CD4-positive, alpha-beta T cell treated with Interleukin-4 for 4 hours (primary cell): ENCODE measurements around the gene SRGAP2C.
"Not testable (repeated sequence)": the region's sequence is repeated elsewhere in the genome, so short reads cannot be mapped to it uniquely, and the experiment has no call there.

Source experiments
- DNase-seq: peaks from one replicate; pipeline ENCODE4 v3.0.0-alpha.2; 2020

SRGAP2C gene

DNA sequence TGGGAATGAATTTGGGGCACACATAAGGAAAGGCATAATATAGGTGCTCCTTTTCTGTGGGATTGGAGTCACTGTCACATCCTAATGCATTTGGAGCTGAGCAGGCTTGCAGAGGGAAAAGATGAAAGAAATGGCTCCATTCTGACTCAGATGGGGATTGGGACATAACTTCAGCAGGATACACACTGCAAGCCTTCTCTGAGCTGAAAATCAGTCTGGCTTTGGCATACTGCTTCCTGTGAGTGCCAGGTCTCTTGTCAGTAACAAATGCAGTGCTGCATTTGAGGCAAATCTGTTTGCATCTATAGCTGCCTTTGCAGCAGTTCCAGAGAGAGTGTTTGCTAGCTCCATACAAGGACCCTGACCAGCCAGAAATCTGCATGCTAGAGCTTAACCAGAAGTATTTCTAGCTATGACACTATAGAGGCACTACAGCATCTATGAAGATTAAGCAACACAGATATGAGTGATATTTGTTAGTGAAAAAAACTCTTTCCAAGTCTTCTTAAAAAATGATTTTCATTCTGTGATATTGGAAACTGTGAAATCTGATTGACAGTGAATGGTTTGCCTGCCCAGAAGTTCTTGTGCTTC, 98.9 kb downstream of the SRGAP2C start:
- not testable (repeated sequence) for DNase-seq

DNA sequence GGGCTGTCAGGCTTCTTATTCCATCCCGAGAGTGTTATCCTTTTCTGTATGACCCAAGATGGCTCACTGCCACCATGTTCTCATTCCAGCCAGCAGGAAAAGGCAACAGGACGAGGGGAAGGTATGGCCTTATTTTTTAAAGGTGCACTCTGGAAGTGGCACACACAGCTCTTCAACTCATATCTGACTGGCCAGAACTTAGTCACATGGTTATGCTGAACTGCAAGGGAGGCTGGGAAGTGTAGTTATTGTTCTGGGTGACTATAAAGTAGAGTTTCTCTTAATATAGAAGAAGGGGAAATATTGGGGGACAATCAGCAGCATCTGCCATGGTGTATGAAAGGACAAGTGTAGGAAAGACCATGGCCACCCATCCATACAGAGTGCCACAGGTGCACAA, 107.8 kb downstream of the SRGAP2C start:
- DNase-seq: not testable (repeated sequence)

DNA sequence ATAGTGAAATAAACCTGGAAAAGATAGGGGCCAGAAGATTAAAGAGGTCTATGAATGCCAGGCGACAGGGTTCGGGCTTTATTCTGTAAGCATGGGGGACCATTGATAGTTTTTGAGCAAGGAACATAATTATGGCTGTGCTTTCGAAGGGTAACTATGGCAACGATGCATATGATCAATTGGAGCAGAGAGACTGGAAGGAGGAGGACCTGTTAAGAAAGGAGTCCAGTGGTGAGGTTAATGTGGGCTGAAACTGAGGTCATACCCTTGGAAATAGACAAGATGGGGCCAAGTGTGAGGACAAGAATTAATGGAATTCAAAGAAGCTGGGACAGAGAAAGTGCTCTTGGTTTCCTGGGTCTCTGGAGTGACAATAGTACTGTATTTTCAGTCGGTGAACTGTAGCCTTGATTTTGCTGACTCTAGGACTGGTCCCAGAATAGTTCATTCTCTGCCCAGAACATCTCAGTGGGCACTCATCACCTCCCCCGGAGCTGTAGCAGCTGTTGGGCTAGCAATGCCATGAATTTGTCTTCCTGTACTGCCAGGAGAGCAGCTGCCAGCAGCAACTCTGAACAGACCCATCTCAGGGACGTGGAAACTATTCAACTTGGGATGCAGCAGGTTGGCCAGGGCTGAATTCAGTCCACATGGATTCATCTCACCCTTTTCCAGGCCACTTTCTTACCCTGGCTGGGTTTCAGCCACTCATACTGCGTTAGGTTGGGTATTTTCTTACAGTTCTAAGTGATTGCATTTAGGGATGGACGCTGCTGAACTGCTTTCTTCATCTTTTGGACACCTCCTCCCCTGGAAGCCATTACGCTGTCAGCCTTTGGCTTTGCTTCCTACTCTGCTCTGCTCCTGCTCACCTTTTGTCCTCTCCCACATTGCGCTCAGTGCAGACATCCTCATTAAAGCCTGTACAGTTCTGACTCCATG, 108.8 kb downstream of the SRGAP2C start:
- not testable (repeated sequence) for DNase-seq

DNA sequence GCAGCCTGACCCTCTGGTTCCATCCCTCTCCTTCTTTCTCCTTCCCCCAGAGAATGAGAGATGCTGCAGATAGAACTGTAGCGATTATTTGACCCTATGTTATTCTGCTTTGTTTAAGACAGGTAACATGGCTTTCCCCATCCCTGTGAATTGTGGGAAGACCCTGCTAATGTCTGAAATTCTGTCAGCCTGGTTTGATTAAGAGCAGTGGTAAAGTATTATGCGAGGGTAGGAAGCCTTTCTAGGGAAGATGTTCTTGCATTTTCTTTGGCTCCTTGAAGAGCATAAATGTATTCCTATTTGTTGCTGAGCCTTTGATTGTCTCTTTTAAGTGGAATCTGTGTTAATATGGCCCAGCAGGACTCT, 109.4 kb downstream of the SRGAP2C start:
- DNase-seq: not testable (repeated sequence)

DNA sequence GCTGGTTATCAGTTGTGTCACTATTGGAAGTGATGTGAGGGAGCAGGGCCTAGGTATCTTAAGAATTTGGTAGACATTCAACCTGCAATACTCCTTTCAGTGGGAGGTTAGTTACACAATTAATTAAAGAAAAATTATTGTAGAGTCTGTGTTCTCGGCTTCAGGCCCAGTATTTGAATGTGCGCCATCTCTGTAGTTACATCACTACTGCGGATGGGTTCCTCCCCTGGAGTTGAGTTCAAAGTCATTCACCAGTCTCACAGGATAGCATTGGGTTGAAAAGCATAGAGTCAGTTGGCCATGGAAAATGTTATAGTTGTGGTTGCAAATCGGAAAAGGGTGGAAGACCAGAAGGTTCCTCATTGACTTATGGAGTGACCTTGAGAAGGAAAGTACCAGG, 111.8 kb downstream of the SRGAP2C start:
- DNase-seq: not testable (repeated sequence)

DNA sequence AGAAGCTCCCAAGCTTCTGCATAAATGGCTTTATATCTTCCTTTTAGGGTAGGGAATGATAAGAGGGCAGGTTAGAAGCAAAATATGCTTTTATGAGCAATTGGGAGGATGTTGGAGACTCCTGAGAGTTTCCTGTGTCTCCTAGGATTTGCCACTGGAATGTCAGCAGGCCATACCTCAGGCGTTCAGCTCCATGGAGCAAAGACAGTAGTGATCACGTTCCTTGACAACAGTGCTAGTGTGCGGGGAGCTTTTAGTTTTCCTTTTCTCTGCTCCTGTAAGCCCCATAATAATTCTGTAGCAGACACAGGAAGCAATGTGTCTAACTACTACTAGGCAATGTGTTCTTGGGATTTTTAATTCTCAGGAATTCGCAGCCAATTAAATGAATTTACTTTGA, 113.8 kb downstream of the SRGAP2C start:
- DNase-seq: not testable (repeated sequence)

DNA sequence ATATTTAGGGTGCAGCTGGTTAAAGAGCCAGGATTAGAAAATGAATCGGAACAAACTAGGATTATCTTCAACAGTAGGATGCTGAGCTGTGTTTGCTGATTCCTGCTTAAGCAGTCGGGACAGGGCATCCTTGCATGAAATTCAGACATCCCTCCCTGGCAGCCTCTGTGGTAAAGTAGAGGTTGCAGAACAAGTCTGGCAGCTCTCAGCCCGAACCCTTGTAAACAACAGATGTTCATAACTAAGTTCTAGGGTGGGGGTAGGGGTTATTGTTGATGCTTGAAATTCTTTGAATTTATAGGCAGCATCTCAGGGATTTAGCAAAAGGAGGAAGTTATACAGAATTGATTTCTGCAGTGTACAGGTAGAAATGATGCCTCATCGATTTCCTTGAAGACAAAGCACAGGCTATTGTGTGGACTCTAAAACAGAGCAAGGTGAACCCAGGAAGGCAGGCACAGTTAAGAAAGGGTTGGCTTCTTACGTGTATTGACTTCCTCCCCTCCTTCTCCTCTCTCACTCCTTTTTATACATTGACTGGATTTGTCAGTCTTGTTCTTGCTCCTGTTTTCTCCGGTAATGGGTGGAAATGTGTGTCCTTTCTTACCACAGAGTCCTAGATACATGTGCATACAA, 114.9 kb downstream of the SRGAP2C start:
- DNase-seq: not testable (repeated sequence)

DNA sequence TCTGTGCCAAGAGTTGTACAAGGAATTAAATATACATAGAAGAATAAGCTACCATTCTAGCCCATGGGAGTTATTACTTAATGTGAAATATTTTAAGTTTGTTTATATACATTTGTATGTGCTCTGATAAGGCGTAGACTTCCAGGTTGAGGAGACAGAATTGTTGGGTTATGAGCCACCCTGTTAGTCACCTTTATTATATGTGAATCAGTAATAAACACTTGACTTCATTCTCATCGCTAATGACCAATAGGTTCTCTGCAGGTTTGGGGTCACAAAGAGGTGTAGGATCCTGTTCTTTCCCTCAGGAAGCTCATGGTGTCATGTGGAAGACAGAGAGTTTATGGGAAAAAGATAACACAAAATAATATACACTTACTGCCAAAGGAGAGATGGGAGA, 117.1 kb downstream of the SRGAP2C start:
- not testable (repeated sequence) for DNase-seq

DNA sequence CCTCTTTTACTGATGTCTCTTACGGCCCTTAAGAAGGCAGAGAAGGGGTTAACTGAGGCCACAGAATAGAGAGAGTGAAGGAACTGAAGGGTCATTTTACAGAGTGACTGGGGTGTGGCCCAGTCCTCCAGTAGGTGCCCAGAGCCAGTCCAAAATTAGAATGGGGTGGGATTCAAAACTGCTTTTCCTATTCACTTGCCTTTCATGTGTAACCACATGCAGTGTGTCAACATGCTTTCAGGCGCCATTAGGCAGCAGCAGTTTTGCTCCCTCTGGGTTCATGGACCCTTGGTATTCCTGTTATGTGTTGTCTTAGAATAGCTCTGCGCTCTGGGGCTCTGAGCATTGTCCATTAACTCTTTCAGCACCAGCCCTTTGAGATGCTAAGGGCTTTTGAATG, 123.0 kb downstream of the SRGAP2C start:
- not testable (repeated sequence) for DNase-seq

DNA sequence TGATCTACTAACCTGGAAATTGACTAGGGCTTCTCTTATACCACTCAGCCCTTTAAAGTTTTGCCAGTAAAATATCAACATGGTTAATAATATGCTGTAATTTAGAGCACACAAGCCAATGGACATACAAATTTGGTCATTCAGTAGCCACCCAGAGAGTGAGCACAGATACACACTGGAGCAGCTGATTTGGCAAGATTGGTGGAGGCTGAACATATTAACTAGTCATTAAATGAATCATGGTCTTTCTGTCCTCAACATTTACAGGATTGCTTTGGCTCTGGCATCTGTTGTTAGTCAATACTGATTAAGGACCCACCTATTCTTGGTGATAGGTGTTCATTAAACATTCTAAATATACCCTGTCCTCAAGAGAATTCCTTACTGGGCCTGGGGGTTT, 130.7 kb downstream of the SRGAP2C start:
- DNase-seq: not testable (repeated sequence)

DNA sequence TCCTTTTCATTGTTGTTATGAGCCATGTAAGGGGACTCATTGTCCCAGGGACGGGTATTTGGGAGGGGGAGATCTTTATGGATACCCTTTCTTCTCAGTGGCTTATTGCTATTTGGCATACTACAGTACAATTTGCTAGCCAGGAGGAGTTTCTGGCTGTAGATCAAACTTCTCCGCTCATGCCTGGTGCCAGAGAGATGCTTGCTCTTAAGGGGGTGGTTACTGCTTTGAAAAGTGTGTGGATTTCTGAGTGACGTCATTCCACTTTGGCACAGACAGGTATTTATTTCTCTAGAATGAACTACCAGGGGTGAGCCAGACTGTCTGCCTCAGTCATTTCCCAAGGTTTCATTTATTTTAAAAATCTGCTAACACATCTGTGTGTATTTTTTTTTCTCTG, 131.3 kb downstream of the SRGAP2C start:
- not testable (repeated sequence) for DNase-seq

DNA sequence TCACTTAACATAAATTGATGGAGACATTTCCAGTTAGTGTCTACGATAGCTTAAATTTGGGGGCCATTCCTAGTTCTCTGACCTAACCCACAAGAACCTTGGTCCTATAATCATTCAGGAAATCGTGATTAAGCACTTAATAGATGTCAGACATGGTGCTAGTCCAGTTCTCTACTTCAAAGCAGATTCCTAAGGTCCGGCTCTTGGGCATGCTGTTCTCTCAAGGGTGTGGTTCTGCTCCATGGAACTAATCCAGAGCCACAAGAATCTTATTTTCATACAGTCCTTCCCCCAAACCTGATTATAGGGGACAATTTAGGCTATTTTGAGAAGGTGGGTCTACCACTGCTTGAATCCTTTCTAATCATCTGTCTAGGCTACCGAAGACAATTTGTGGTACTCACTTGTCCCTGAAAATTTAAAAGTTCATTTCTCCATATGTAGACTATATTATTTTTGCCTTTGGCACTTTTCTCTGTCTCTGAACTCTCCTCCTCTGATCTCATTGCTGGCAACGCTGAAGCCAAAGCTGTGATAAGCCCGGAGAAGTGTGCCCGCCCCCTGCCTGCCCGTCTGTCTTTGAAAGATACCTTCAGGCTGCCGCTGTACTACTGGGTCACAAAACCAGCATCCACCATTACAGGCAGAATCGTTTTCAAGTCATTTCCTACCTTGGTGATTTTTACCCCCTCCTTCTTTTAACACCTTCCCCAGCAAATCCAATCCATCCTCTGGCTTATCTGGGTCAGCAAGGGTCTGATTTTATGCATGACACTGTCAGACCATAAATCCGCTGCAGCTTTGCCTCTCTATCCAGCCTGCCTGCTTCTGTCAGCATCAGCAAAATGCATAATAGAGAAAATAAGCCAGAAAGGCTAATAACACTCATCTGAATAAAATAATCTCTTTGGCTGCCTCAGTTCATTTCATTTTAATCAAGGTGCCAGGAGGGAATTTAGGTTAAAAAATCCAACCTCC, 133.0 kb downstream of the SRGAP2C start:
- DNase-seq: not testable (repeated sequence)

DNA sequence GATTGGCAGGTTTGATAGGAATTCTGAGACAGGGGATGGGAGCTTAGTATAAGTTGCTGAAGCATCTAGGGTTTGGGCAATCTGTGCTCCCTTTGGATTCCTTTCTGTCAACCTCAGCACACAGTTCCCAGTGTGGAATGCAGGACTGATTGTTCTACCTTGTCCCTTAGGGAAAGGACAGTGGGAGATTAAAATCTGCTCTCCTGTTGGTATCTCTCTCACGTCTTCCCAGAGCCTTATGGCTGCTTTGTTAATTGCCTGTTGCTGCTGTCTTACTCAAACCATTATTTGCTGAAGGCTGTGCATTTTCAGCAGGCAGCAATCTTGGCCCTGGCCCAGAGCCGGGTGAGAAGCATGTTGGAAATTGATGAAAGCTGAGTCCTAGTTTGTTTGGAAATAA, 133.9 kb downstream of the SRGAP2C start:
- not testable (repeated sequence) for DNase-seq

DNA sequence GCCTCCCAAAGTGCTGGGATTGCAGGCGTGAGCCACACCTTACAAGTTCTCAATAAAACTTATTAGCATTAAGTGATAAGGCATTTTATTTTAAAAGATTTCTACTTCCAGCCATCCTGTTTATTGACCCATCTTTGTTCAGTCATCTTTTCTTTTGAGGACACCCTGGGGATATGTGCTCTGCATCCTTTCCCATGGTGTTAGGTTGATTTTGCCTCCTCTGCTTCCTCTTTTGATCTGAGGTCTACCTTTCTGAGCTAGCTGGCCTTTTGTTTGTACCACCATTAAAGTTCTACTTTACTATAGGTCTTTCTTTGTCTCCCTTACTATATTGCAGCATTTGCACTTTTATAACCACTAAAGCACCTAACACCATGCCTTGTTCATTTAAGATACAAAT, 136.9 kb downstream of the SRGAP2C start:
- DNase-seq: not testable (repeated sequence)

DNA sequence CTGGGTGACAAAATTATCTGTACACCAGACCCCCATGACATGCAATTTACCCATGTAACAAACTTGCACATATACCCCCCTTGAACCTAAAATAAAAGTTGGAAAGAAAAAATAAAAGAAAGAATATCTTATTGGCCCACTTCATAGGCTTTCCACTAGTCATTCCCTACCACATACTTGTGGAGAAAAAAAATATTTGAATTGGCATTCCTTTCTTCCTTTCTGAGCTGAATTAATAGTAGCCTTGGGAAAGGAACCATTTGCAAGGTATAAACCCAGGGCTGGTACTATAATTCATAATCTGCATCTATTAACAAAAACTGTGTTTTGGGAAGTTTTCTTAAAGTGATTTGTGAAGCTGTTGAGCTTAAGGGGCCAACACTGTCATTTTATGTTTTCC, 140.0 kb downstream of the SRGAP2C start:
- DNase-seq: not testable (repeated sequence)

DNA sequence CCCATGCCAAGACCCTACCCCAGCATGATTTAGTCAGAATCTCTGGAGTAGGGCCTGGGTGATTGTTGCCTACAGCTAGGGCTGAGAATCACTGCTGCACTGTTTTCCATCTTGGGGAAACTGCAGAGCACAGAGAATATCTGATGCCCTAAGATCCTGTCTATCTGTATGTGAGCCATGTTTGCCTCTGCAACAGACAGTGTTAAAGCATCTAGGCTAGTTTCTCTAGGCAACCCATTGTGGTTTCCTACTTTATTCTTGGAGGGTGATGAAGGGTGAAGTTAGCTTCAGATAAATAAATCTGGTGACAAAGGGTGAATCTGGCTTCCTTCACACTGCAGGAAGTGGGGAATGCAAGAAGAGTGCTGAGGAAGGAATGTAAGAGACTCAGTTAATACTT, 147.4 kb downstream of the SRGAP2C start:
- not testable (repeated sequence) for DNase-seq

DNA sequence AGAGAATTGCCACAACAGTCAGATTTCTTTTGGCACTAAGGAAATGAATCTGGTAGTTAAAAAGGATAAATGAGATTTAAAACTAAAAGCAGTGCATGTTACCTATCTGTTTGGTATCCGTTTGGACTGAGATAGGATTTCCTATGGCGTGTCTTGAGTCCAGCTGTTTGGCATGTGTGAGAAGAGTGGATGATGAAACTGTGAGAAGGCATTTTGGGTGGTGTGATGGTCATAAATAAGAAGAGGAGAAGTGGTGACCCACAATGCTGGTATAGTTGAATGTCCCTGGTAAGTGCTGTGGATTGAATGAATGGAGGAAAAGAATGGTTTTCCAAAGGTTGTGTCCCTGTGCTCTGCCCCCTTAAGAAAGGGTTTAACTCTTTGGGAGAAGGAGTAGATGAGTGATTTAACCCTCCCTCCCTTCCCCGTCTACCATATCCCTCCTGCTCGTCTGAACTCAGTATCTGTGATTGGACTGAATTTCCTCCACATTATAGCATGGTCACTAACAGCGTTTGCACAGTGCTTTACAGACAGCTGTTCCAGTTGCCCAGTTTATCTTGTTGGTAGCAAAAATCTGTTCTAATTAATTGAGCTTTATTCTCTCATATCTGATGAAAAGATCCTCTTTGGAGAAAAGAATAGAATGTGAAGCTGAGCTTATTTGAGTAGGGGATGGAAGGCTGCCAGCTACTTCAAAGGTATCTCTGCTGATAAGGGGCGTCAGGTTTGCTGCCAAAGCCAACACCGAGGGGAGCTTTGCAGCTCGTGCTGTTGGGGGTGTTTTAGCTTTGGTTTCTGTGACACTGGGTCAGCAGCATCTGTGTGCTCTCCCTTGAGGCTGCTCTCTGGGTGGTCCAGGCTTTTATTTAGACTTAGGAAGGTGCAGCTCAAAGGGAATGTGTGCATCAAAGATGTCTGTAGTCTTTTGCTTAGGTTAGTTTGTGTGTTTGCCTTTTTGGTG, 148.1 kb downstream of the SRGAP2C start:
- DNase-seq: not testable (repeated sequence)

DNA sequence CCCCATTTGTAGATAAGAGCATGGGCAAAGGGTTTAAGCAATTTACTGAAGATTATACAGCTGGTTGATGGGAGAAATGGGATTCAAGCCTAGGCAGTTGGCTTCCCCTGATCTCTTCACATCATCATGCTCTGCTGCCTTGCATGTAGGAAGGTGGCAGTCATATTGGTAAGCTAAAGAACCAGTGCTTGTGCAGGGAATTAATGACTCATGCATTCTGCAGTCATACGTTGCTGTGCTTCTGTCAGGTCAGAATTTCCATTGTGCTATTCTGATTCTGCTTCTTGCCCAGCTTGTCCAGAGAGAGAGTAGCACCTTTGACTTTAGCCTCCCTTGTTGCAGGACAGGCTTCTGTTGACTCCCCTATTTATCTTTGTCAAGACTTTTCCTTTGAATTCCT, 153.2 kb downstream of the SRGAP2C start:
- DNase-seq: not testable (repeated sequence)

DNA sequence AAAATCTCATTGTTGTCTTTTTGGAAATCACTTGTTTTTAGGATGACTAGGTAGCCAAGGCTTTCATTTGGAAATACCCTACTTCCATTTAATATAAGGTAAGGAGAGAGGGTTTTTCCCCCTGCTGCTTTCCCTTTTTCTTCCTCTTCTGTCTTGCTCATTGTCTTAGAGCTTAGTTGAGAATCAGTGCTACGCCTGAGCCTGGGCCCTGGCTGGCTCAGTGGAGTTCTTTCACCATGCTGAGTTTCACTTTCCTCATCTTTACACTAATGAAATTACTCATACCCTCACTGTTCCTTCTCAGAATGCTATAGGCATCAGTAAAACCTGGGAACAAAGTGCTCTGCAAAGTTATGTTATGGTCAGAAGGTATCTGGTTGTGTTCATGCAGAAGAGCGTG, 154.8 kb downstream of the SRGAP2C start:
- DNase-seq: not testable (repeated sequence)

DNA sequence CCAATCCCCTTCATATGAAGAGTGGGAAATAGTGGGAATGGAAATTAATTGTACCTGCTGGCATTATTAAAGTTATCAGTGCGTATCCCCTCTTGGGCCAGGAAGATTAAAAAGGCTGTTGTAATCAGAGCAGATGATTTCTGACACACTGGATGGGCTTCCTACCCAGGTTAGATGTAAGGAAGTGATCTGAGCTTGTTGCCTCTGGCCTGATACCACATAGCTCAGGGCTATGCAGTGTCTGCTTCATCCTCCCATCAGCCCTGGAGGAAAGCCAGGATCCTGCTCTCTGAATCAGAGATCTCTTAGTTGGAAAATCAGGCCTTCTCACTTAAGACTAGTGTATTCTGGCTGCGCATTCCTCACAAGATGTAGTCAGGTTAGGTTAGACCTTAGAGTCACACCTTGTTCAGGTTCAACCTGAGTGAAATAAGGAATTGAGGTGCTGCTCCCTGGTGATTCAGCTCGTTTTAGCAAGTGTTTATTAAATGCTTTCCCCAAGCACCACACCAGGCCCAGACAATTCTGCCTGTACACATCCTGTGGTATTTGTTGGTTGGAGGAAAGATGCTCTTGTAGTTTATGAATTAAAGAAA, 158.6 kb downstream of the SRGAP2C start:
- DNase-seq: not testable (repeated sequence)

DNA sequence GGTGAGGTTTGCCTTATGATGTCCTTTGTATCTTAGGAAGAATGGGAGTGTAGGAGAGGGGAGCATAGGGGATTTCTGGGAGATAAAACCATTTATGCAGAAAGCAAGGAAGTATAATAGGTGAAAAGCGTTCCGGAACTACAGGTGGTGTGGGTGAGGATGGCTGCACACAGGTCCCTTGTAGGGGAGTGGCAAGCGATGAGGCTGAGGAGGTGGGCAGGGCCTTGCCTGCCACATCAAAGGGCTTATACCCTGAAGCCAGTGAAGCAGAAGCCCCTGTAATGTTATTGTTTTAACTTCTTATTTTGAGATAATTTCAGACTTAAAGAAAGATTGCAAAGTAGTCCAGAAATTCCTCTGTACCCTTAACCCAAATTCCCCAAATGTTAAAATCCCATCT, 159.6 kb downstream of the SRGAP2C start:
- DNase-seq: not testable (repeated sequence)
